ENCODE measurements around the gene MCM6. TPM values are rescaled to one million over a fixed set of nuclear protein-coding genes. Genes with fewer than 3 reads are reported as not detected.

MCM6 gene
- total RNA-seq, 1 donor from 2014 or later: 190 TPM

GRCh38 chr2:135831180-135831812 lies 44.9 kb downstream of the MCM6 start:
- Mint-ChIP-seq H3K27ac (no peak overlapping the region), H3K36me3 (ENCODE audit: low read depth) (peaks cover 6% of the 10 kb centered on the region), H3K9me3 (no peaks in the 10 kb centered on the region), H3K4me3 (ENCODE audit: low read depth) (no peak overlapping the region), H3K27me3 (ENCODE audit: low read depth) (no peaks in the 10 kb centered on the region), H3K4me1 (ENCODE audit: low read depth) (peaks cover 4% of the 10 kb centered on the region)
- intact Hi-C loops (cut with micrococcal nuclease): no loop called here
- no peak for DNase-seq (ENCODE audit: low spot score)

- H3K9me3 Mint-ChIP-seq: no peaks in the 10 kb centered on the region
- H3K4me3 Mint-ChIP-seq (ENCODE audit: low read depth): no peak overlapping the region
- intact Hi-C loops (cut with micrococcal nuclease): no loop called here
- no peaks in the 10 kb centered on the region for H3K27me3 Mint-ChIP-seq (ENCODE audit: low read depth)
- H3K36me3 Mint-ChIP-seq (ENCODE audit: low read depth): peaks cover 10% of the 10 kb centered on the region
- H3K27ac Mint-ChIP-seq: no peak overlapping the region
- DNase-seq (ENCODE audit: low spot score): no peak
- peaks cover 6% of the 10 kb centered on the region for H3K4me1 Mint-ChIP-seq (ENCODE audit: low read depth)
Observed at GRCh38 chr2:135829378-135830135, 46.7 kb downstream of the MCM6 start.

- H3K9me3 Mint-ChIP-seq: peaks cover 17% of the 10 kb centered on the region
- no peak overlapping the region for H3K4me3 Mint-ChIP-seq (ENCODE audit: low read depth)
- peaks cover 16% of the 10 kb centered on the region for H3K4me1 Mint-ChIP-seq (ENCODE audit: low read depth)
- intact Hi-C loops (cut with micrococcal nuclease): no loop called here
- H3K27ac Mint-ChIP-seq: no peak overlapping the region
- DNase-seq (ENCODE audit: low spot score): no peak
- H3K36me3 Mint-ChIP-seq (ENCODE audit: low read depth): peaks cover 30% of the 10 kb centered on the region
- no peaks in the 10 kb centered on the region for H3K27me3 Mint-ChIP-seq (ENCODE audit: low read depth)
Observed at GRCh38 chr2:135826544-135826943, 49.7 kb downstream of the MCM6 start.

- Mint-ChIP-seq H3K36me3 (ENCODE audit: low read depth) (peaks cover 36% of the 10 kb centered on the region), H3K4me1 (ENCODE audit: low read depth) (peaks cover 23% of the 10 kb centered on the region), H3K27me3 (ENCODE audit: low read depth) (no peaks in the 10 kb centered on the region), H3K27ac (no peak overlapping the region), H3K4me3 (ENCODE audit: low read depth) (no peak overlapping the region), H3K9me3 (peaks cover 17% of the 10 kb centered on the region)
- no peak for DNase-seq (ENCODE audit: low spot score)
- intact Hi-C loops (cut with micrococcal nuclease): no loop called here
Observed at GRCh38 chr2:135825550-135826176, 50.6 kb downstream of the MCM6 start.

- peaks cover 17% of the 10 kb centered on the region for H3K9me3 Mint-ChIP-seq
- peaks cover 26% of the 10 kb centered on the region for H3K4me1 Mint-ChIP-seq (ENCODE audit: low read depth)
- H3K36me3 Mint-ChIP-seq (ENCODE audit: low read depth): peaks cover 36% of the 10 kb centered on the region
- no peak for DNase-seq (ENCODE audit: low spot score)
- H3K27me3 Mint-ChIP-seq (ENCODE audit: low read depth): no peaks in the 10 kb centered on the region
- no peak overlapping the region for H3K27ac Mint-ChIP-seq
- intact Hi-C loops (cut with micrococcal nuclease): no loop called here
- H3K4me3 Mint-ChIP-seq (ENCODE audit: low read depth): no peak overlapping the region
Observed at GRCh38 chr2:135825131-135825530, 51.1 kb downstream of the MCM6 start.

- Mint-ChIP-seq H3K27me3 (ENCODE audit: low read depth) (no peaks in the 10 kb centered on the region), H3K4me1 (ENCODE audit: low read depth) (peaks cover 40% of the 10 kb centered on the region), H3K36me3 (ENCODE audit: low read depth) (peaks cover 42% of the 10 kb centered on the region), H3K27ac (no peak overlapping the region), H3K9me3 (peaks cover 17% of the 10 kb centered on the region), H3K4me3 (ENCODE audit: low read depth) (no peak overlapping the region)
- intact Hi-C loops (cut with micrococcal nuclease): no loop called here
- DNase-seq (ENCODE audit: low spot score): no peak
Observed at GRCh38 chr2:135822855-135823254, 53.4 kb downstream of the MCM6 start.

- DNase-seq (ENCODE audit: low spot score): no peak
- Mint-ChIP-seq H3K9me3 (peaks cover 17% of the 10 kb centered on the region), H3K27ac (peak overlapping the region; percentile 76), H3K4me1 (ENCODE audit: low read depth) (peaks cover 40% of the 10 kb centered on the region), H3K27me3 (ENCODE audit: low read depth) (no peaks in the 10 kb centered on the region), H3K36me3 (ENCODE audit: low read depth) (peaks cover 42% of the 10 kb centered on the region), H3K4me3 (ENCODE audit: low read depth) (peak overlapping the region; percentile 71)
- intact Hi-C loops (cut with micrococcal nuclease): loop anchor here (2.0 kb wide), 3 partner anchors 236 to 562 kb away; no protein-coding TSS in a partner anchor
Observed at GRCh38 chr2:135821190-135821589, 55.1 kb downstream of the MCM6 start.

GRCh38 chr2:135820003-135820618 lies 56.1 kb downstream of the MCM6 start:
- Mint-ChIP-seq H3K36me3 (ENCODE audit: low read depth) (peaks cover 41% of the 10 kb centered on the region), H3K4me1 (ENCODE audit: low read depth) (peaks cover 39% of the 10 kb centered on the region), H3K27ac (peak overlapping the region; percentile 87), H3K4me3 (ENCODE audit: low read depth) (peak overlapping the region; percentile 71), H3K27me3 (ENCODE audit: low read depth) (no peaks in the 10 kb centered on the region), H3K9me3 (peaks cover 17% of the 10 kb centered on the region)
- intact Hi-C loops (cut with micrococcal nuclease): loop anchor here (1.0 to 2.0 kb wide), 9 partner anchors 55 to 902 kb away; partner anchors contain the start of genes CCNT2 and RAB3GAP1
- peak; percentile 80 for DNase-seq (ENCODE audit: low spot score)

- intact Hi-C loops (cut with micrococcal nuclease): loop anchor here (5.0 kb wide), 1 partner anchor 287 kb away; the partner anchor contains the start of genes R3HDM1 and ZRANB3
- H3K27ac Mint-ChIP-seq: peak overlapping the region; percentile 87
- H3K36me3 Mint-ChIP-seq (ENCODE audit: low read depth): peaks cover 39% of the 10 kb centered on the region
- H3K4me3 Mint-ChIP-seq (ENCODE audit: low read depth): no peak overlapping the region
- no peaks in the 10 kb centered on the region for H3K27me3 Mint-ChIP-seq (ENCODE audit: low read depth)
- peak; percentile 37 for DNase-seq (ENCODE audit: low spot score)
- H3K9me3 Mint-ChIP-seq: peaks cover 17% of the 10 kb centered on the region
- H3K4me1 Mint-ChIP-seq (ENCODE audit: low read depth): peaks cover 41% of the 10 kb centered on the region
Observed at GRCh38 chr2:135818937-135819610, 57.2 kb downstream of the MCM6 start.

- intact Hi-C loops (cut with micrococcal nuclease): loop anchor here (5.0 kb wide), 1 partner anchor 286 kb away; the partner anchor contains the start of genes R3HDM1 and ZRANB3
- H3K27ac Mint-ChIP-seq: no peak overlapping the region
- peaks cover 11% of the 10 kb centered on the region for H3K9me3 Mint-ChIP-seq
- peaks cover 32% of the 10 kb centered on the region for H3K36me3 Mint-ChIP-seq (ENCODE audit: low read depth)
- H3K4me1 Mint-ChIP-seq (ENCODE audit: low read depth): peaks cover 36% of the 10 kb centered on the region
- H3K27me3 Mint-ChIP-seq (ENCODE audit: low read depth): no peaks in the 10 kb centered on the region
- H3K4me3 Mint-ChIP-seq (ENCODE audit: low read depth): no peak overlapping the region
- DNase-seq (ENCODE audit: low spot score): no peak
Observed at GRCh38 chr2:135817951-135818350, 58.3 kb downstream of the MCM6 start.

GRCh38 chr2:135817466-135817865 lies 58.8 kb downstream of the MCM6 start:
- intact Hi-C loops (cut with micrococcal nuclease): loop anchor here (5.0 kb wide), 1 partner anchor 285 kb away; the partner anchor contains the start of genes R3HDM1 and ZRANB3
- peaks cover 27% of the 10 kb centered on the region for H3K36me3 Mint-ChIP-seq (ENCODE audit: low read depth)
- H3K27ac Mint-ChIP-seq: no peak overlapping the region
- H3K4me1 Mint-ChIP-seq (ENCODE audit: low read depth): peaks cover 34% of the 10 kb centered on the region
- no peaks in the 10 kb centered on the region for H3K27me3 Mint-ChIP-seq (ENCODE audit: low read depth)
- DNase-seq (ENCODE audit: low spot score): no peak
- H3K4me3 Mint-ChIP-seq (ENCODE audit: low read depth): no peak overlapping the region
- H3K9me3 Mint-ChIP-seq: peaks cover 7% of the 10 kb centered on the region

GRCh38 chr2:135815269-135815668 lies 61.0 kb downstream of the MCM6 start:
- H3K4me3 Mint-ChIP-seq (ENCODE audit: low read depth): no peak overlapping the region
- peaks cover 22% of the 10 kb centered on the region for H3K4me1 Mint-ChIP-seq (ENCODE audit: low read depth)
- DNase-seq (ENCODE audit: low spot score): no peak
- H3K27ac Mint-ChIP-seq: peak overlapping the region; percentile 95
- intact Hi-C loops (cut with micrococcal nuclease): loop anchor here (5.0 kb wide), 1 partner anchor 283 kb away; the partner anchor contains the start of genes R3HDM1 and ZRANB3
- H3K36me3 Mint-ChIP-seq (ENCODE audit: low read depth): peaks cover 25% of the 10 kb centered on the region
- no peaks in the 10 kb centered on the region for H3K27me3 Mint-ChIP-seq (ENCODE audit: low read depth)
- H3K9me3 Mint-ChIP-seq: no peaks in the 10 kb centered on the region

All from activated T-helper 2 cell treated with anti-CD3 and anti-CD28 coated beads, Interferon-gamma antibody, Interleukin-2, Interleukin-4, amounts not matched to agents 10 μg/mL and 5 μg/mL and 100 μg/mL, durations not matched to agents 14 hours and 24 hours and 36 hours (primary cell).